ENCODE measurements around the gene RBP2.

DNA sequence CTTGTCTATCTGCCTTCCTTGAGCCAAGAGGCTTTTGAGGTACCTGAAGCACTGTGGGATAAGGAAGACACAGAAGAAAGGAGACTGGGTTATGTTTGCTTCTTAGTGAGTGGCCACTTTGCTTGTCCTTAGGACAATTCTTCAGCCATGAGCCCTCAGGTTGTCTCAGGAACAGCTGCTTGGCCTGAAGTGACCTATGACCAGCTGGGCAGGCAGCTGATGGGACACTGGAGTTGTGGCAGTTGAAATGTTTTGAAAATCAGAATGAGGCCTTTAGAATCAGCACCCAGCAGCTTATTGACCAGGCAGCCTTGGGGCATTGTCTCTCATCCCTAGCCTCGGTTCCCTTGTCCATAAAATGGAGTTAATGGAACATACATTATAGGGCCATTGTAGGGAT is 37.0 kb downstream of the RBP2 start:
- TF ChIP-seq, protein P1, sequence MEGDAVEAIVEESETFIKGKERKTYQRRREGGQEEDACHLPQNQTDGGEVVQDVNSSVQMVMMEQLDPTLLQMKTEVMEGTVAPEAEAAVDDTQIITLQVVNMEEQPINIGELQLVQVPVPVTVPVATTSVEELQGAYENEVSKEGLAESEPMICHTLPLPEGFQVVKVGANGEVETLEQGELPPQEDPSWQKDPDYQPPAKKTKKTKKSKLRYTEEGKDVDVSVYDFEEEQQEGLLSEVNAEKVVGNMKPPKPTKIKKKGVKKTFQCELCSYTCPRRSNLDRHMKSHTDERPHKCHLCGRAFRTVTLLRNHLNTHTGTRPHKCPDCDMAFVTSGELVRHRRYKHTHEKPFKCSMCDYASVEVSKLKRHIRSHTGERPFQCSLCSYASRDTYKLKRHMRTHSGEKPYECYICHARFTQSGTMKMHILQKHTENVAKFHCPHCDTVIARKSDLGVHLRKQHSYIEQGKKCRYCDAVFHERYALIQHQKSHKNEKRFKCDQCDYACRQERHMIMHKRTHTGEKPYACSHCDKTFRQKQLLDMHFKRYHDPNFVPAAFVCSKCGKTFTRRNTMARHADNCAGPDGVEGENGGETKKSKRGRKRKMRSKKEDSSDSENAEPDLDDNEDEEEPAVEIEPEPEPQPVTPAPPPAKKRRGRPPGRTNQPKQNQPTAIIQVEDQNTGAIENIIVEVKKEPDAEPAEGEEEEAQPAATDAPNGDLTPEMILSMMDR (IDR thresholded peaks at IDR 0.05), result no peak
- no peak for TF ChIP-seq POLR2AphosphoS5 (IDR thresholded peaks at IDR 0.05)
- TF ChIP-seq POLR2A (IDR thresholded peaks at IDR 0.05), result no peak
- no peak for TF ChIP-seq EP300 (IDR thresholded peaks at IDR 0.05)
